HFF-Myc (cell line): ENCODE data around the gene PDHX.

Source experiments
- DNase-seq: peaks from one replicate; pipeline ENCODE4 v3.0.0-alpha.2; 2011; ENCODE audit warnings: low read depth; ENCODE audit errors: extremely low read depth
- H3K4me3 ChIP-seq: replicated peaks from 2 replicates; pipeline ENCODE4 v1.5.1; 2011; ENCODE audit warnings: low read depth, mild to moderate bottlenecking, control low read depth, low read length
- TF ChIP-seq, protein P1 (sequence below): IDR thresholded peaks from 2 replicates; pipeline ENCODE4 v1.5.1; 2012; ENCODE audit warnings: mild to moderate bottlenecking, low read depth, low read length, control low read depth; ENCODE audit errors: missing control alignments

Gene PDHX

GRCh38 chr11:34997952-34998528, 81.6 kb downstream of the PDHX start:
- H3K4me3 ChIP-seq, result no peak overlapping the region
- TF ChIP-seq, protein P1, sequence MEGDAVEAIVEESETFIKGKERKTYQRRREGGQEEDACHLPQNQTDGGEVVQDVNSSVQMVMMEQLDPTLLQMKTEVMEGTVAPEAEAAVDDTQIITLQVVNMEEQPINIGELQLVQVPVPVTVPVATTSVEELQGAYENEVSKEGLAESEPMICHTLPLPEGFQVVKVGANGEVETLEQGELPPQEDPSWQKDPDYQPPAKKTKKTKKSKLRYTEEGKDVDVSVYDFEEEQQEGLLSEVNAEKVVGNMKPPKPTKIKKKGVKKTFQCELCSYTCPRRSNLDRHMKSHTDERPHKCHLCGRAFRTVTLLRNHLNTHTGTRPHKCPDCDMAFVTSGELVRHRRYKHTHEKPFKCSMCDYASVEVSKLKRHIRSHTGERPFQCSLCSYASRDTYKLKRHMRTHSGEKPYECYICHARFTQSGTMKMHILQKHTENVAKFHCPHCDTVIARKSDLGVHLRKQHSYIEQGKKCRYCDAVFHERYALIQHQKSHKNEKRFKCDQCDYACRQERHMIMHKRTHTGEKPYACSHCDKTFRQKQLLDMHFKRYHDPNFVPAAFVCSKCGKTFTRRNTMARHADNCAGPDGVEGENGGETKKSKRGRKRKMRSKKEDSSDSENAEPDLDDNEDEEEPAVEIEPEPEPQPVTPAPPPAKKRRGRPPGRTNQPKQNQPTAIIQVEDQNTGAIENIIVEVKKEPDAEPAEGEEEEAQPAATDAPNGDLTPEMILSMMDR, result no peak

DNA sequence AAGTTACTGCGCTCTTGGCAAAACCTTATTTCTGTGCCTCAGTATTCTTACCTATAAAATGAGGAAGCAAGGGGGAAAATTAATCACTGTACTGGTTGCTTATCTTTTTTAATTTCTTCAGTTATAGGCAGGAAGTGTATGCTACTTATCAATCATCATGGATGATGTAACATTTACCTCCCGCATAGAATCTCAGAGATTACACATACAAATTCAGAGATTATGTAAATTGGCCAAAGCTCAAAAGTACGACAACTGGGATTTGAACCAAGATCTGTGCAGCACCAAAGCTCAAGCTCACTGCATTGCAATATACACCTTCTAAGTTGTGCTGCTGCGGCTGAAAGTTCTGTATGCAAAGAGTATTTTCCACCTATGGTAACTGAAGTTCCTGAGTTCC, 83.0 kb downstream of the PDHX start:
- H3K4me3 ChIP-seq, result no peak overlapping the region
- DNase-seq, result no peak
- TF ChIP-seq, protein P1, result no peak

More at GRCh38 chr11:34997952-34998528, 81.6 kb downstream of the PDHX start:
- no peak for DNase-seq

DNA sequence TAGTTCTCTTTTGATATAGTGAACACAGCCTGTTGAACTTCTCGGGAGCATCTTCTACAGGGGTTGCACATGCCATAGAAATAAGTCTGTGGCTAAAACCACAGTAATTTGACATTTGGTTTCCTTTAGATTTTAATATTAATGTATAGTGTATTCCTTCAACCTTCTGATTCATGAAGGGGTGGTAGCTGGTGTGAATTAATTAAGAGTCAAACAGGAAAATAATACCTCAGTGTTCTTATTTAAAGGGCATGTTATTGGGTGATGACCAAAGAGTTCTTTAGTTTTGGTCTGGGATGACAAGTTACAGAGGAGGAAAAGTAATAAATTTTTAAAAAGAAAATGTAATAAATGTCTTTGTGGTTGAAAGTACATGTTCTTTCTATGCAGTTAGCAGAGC, 86.8 kb downstream of the PDHX start:
- TF ChIP-seq, protein P1, result no peak
- H3K4me3 ChIP-seq, result no peak overlapping the region
- DNase-seq, result no peak

DNA sequence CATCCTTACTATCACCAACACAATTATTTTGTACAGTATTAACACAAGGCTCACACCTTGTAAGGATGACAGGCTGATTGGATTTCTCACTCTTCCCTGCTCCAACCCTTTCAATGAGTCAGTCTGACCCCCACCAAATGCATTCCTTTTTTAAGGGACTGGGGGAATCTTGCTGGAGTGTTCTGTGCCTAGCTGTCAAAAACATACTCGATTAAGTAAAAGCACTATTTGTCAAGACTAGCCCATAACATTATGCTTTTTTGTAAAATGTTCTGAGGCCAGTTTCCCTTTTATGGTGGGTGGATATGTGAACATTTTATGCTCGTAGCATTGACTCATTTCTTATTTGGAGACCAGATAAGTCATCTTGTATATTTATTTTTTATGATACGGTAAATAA, 87.2 kb downstream of the PDHX start:
- TF ChIP-seq, protein P1, result no peak
- DNase-seq, result no peak
- H3K4me3 ChIP-seq, result no peak overlapping the region

- DNase-seq, result no peak
- TF ChIP-seq, protein P1, result no peak
- no peak overlapping the region for H3K4me3 ChIP-seq
Measured at GRCh38 chr11:35005141-35005780, 88.8 kb downstream of the PDHX start.

GRCh38 chr11:35006389-35007128, 90.1 kb downstream of the PDHX start:
- DNase-seq, result no peak
- TF ChIP-seq, protein P1, result no peak

More at GRCh38 chr11:35006389-35007128, 90.1 kb downstream of the PDHX start:
- no peak overlapping the region for H3K4me3 ChIP-seq
